Medulla oblongata (tissue), 1 donor: Measurements from ENCODE around the gene MCC.
"Not testable (repeated sequence)": the region's sequence is repeated elsewhere in the genome, so short reads cannot be mapped to it uniquely, and the experiment has no call there.

Experiments
- DNase-seq: peaks from one replicate; pipeline ENCODE4 v3.0.0-alpha.2; 2015; ENCODE audit errors: extremely low spot score

The MCC gene

DNA sequence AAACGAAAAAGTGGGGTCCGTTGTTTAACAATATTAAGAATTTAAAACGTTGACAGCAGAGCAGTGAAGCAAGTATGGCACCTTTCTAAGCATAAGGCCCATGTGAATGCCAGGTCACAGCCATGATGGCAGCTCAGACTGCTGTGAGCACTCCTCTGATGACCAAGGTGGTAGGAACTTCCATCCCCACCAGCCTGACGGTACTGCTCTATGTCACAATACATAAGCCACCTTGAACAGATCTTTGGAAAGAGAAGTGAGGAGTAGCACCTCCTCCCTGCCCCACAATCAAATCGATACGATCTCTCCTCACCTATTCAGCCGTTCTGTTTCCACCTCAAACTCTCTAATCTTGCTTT, 405.7 kb downstream of the MCC start:
- DNase-seq, result no peak

DNA sequence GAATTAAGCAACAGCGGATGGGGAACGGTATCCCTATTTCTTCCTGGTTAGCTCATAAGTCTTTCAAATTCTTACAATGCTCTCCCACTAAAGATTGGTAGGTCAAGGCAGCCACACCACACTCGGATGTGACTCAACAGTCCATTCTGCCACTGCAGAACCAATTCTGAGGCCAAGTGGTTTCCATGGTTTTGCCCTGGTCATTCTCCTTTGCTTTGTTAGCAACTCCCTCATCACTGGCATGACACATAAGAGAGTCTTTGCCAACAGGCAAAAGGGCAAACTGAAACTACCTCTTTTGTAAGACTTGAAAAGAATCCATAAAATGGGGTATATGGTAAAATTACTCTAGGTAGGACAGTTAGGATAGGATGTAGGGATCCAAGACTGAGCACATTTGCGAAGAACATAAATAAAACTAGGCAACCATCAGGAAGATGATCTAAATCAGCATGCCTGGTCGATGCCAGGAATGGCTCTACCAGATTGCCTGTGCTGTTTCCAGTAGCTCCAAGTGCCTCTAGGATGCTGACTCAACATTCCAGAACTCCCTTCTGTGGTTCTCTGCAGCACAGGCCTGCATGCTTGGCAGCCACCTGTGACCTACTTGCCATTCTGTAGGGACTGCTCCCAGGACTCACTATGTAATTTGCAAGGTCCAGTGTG, 406.2 kb downstream of the MCC start:
- peak; percentile 40 for DNase-seq

DNA sequence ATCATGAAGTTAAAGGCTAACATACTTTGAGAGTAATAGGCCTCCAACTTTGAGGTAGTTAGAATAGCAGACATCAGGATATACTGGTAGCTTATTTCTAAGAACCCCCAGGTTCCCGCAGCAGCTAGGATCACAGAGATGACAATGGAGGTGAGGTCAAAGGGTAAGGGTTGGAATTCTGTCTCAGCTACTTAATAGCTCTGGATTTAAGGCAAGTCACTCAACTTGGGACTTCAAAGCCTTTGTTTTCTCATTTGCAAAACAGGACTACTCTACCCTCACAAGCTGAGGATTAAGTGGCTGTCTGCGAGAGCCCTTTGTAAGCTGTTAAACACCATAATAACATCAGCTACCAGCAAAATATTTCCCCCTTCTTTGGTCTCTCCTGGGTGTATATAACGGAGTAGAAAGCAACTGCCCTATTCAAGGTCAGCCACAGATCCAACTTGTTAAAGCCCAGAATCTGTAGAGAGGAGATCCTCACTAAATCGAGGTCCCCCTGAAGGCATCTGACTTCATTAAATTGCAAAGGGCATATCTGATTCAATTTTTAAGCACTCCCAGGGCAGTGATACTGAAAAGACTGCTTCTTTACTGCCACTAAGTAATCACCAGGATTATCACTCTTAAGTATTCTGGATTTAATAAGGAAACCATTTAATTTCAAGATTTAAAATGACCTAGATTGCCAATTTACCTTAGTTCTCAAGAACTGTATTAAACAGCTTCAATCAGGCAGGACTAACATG, 407.0 kb downstream of the MCC start:
- DNase-seq, result no peak

DNA sequence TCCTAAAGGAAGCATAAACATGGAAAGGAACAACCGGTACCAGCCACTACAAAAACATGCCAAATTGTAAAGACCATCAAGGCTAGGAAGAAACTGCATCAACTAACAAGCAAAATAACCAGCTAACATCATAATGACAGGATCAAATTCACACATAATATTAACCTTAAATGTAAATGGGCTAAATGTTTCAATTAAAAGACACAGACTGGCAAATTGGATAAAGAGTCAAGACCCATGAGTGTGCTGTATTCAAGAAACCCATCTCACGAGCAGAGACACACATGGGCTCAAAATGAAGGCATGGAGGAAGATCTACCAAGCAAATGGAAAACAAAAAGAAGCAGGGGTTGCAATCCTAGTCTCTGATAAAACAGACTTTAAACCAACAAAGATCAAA, 411.6 kb downstream of the MCC start:
- not testable (repeated sequence) for DNase-seq

DNA sequence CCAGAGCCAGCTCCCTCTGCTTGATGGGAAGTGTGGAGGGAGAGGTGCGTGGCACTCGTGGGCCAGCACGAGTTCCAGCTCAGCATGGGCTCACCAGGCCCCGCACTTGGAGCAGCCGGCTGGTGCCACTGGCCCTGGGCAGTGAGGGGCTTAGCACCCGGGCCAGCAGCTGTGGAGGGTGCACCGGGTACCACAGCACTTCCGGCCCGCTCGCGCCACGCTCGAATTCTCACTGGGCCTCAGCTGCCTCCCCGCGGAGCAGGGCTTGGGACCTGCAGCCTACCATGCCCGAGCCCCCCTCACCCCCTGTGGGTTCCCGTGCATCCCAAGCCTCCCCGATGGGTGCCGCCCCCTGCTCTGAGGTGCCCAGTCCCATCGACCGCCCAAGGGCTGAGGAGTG, 413.2 kb downstream of the MCC start:
- DNase-seq, result no peak

DNA sequence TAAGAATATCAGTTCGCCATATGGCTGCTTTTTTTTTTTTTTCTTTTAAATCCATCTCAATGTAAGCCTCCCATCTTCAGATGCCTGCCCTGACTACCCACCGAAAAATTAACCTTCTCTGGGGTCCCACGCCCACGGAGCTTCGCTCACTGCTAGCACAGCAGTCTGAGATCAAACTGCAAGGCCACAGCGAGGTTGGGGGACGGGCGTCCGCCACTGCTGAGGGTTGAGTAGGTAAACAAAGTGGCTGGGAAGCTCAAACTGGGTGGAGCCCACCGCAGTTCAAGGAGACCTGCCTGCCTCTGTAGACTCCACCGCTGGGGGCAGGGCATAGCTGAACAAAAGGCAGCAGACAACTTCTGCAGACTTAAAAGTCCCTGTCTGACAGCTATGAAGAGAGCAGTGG, 414.6 kb downstream of the MCC start:
- DNase-seq, result not testable (repeated sequence)

DNA sequence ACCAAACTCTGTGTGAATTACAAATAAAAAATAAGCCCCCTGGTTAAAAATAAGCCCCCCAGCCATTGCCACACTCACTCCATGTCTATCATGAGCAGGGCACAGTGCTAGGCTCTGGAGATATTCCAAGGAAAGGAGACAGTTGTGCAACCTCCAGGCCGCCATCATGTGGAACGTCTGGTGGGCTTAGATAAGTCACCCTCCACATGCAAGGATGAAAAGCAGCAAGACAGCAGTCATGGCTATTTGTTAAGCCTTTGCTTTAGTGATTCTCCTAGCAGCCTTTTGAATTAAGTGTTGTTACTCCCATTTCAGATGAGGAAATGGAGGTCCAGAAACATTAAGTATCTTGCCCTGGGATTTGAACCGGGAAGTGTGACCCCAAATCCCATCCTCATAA, 416.9 kb downstream of the MCC start:
- no peak for DNase-seq

DNA sequence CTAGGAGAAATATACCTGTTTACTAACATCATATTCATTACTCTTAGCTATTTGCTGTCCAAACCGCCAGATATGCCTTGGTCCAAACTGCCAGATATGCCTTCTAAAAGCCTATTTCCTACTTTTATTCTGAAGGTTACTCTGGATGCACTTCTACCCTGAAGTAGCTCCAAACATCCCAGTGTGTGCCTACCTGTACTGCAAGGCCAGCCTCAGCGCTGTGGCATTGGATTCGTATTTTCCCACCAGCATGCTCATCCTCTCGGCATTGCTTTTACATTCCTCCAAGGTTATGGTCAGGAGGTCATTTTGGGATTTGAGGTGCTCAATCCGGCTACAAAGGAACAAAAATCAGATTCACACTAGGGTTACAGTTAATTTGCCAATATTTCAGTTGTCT, 417.4 kb downstream of the MCC start:
- no peak for DNase-seq

DNA sequence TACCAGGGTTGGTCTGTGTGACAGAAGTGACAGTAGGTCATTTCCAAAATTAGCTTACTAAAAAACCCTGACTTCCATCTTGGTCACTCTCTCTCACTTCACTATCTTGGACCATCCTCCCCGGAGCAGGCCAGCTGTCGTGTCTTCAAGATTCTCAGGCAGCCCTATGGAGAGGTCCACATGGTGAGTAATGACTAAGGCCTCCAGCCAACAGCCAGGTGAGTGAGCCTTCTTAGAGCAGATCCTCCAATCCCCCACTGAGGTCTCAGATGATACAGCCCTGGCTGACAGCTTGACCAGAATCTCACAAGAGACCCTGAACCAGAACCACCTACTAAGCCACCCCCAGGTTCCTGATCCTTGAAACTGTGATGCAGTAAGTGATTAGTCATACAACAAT, 419.7 kb downstream of the MCC start:
- DNase-seq, result no peak

DNA sequence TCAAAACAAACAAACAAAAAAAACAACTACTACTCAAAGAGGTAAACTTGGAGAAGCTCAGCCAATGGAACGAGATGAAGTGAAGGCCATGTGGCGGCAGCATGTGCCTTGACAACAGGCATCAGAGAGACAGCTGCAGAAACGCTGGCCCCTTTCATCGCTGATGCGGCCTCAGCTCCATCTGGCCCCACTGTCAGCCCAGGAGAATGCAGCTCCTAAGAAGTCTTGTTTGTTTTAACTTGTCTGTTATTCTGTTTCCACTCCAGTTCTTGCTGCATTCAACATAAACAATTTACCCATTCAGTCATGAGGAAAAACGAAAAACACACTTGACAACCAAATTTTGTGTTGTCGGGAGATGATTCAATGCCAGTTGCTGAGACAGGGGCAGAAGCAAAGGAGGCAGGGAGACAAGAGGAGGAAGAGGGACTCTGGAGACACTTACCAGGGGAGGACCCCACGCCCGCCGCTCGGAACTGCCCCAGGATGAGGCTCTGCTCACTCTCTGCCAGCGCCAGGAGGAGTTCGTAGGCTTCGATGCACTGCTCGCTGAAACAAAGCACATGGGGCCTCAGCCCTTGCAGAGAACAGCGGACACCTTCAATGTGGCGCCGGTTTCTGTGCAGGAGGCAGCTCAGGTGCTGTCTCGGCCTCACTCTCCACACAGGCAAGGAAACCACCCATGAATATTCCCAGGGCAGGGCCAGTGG, 420.5 kb downstream of the MCC start:
- peak; percentile 72 for DNase-seq

DNA sequence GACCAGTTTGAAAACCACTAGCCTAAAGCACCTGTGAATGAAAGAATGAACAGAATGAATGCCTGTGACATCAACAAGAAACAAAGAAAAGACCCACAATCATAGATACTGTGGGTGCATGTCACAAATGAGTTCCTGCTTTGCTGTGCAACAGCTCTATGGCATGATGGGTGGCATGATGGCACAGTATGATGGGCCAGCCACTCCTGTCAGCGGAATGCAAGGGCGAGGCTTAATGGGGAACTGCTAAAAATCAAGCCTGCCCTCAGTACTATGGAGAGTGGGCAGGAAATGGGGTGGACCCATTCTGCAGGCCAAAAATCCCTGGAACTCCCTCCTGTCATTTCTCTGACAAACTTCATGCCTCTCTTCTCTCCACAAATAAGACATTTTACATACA, 422.6 kb downstream of the MCC start:
- DNase-seq, result no peak

DNA sequence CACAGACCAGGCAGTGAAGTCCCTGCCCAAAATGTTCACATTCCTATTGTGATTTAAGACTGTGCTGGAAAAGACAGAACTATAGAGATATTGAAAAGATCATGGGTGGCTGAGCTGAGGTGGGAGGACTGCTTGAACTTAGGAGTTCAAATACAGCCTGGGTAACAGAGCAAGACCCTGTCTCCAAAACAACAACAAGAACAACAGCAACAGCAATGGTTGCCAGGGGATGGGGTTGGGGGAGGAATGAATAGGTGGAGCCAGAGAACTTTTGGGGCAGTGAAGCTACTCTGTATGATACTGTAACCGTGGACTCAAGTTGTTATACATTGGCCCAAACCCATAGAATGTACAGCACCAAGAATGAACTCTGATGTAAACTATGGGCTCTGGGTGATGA, 423.4 kb downstream of the MCC start:
- DNase-seq, result no peak

DNA sequence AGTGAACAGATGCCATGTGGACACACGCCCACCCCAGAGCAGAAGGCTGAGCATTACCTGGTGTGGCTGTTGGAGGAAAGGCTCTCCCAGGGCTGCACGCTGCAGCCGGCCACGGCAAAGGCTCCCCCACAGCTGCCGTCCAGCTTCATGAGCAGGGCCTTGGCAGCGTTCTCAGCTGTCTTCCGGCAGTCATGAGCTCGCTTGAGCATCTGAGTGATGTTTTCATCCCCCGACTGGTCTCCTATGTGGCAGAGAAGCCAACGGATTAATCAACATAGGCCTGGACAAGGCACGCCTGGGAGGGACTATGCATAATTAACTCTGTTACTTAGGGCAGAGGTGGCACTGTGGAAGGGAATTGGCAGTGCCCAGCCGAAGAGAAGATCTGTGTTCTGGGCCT, 424.3 kb downstream of the MCC start:
- DNase-seq, result peak; percentile 46

DNA sequence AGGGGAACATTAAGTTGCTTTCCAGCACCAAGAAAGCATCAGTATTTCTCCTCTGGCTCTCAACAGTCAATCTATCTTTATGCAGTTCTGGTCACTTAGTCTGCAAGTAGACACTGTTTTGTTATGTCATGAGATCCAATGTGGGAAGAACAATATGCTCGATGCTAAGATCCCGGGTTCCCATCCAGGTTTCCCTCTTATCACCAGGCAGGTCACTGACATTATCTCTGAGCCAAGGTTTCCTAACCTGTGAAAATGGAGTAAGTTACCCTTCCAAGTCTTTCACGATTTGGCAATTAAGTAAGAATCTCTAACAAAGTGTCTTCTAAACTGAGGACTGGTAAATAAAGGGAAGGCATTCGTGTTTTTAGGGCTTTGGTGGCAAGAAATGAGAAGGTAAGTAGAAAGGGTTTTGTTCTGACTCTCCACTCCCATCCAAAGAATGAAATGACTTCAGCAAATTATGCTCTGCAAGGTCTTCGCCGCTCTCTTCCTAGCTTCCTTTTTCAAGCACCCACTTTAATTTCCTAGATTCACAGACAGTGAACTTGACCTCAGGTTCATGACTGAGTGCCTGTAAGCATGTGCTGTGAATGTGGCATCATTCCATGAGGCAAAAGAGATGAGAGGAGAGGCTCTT, 425.3 kb downstream of the MCC start:
- no peak for DNase-seq

DNA sequence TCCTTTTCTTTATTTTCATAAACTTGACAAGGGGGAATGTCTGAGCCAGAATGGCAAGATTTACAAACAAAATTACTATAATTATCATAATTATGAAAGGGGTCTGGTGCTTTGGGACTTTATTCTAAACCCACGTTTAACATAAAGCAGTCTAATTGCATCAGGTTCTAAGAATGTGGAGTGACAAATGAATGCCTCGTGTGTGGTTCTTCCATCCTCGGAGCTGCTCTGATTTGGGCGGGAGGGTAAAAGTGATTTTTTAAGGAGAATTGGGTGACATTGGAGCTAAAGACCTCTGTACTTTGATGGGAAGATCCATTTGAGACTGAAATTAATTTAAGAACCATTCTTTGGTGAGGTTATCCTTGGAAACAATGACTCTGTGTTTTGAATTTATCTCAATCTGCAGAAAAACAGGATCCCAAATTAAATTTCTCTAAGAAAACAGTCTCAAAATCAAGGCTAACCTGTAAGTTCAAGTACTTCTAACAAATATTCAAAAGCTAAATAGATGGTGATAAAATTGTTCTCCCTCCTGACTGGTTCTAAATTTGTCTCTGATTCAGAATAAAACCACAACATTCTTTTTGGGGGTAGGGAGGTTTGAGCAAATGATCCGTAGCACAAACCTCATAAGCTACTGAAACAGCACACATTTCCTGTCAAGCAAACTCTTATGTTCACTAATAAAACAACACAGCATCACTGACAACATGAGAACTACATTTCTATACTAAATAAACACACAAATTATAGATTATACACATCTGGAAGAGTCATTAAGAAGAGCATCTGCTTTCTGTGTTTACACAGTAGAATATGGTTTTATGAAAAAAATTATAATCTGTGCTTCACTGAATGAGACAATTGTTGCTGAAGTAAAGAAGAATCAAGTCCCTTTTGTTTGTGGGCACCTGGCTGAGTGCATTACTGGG, 426.1 kb downstream of the MCC start:
- DNase-seq, result no peak

DNA sequence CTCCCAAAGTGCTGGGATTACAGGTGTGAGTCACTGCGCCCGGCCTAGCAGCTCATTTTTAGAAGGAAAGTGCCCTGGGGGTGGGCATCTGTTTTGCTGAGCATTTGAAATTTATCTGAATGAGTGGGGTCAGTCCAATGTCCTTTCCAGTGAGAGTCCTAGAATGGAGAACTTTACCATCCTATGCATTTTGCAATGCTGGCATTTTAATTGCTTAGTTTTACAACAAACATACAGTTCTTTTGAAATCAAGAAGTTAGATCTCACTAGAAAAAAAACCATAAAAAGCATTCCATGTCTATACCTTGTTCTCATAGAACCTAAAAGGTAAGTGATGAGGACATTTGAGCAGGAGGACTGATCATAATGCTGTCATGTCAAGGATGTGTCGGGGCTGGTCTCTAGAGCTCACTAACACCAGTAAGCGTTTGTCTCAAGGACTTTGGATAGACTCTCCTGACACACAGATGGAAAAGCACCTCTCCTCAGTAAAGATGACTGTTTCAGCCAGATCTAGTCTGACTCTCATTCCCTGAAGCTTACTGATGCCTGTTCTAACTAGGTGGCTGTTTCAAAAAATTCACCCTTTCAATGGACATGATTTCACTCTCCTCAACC, 427.7 kb downstream of the MCC start:
- no peak for DNase-seq

DNA sequence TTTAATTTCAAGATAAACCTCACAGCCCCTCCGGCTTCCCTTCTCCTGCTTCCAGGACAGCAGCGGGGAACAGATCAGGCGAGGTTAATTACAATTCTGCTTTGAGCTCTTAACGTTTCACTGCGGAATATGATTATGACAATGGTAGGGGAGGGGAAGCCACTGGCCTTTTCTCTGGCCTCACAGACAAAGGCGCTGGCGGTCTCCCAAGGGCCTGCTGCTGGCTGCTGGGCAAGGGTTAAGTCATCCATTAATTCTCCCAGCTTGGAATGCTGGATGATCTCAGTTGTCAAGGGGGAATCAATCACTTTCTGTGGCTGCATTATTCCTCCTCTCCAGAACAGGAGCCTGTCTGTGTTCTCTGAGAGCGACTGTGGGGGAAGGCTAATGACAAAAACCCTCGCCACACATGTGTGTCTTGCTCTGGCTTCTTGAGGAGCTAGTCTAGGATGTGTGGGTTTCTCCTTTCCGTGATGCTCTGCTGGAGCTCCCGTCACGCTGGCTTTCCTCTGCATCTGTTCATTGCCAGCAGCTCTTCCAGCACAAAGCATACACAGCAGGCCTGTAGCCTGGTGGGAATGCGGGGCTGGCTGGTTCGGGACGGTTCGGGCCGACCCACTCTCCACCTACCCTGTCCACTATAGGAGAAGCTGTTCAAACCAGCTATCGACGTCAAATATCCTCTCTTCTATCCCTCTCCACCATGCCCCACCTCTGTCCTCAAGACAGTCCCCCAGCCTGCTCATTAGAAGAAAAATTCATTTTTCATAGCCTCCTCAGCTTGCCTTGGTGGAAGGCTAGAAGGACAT, 428.8 kb downstream of the MCC start:
- peak; percentile 57 for DNase-seq

DNA sequence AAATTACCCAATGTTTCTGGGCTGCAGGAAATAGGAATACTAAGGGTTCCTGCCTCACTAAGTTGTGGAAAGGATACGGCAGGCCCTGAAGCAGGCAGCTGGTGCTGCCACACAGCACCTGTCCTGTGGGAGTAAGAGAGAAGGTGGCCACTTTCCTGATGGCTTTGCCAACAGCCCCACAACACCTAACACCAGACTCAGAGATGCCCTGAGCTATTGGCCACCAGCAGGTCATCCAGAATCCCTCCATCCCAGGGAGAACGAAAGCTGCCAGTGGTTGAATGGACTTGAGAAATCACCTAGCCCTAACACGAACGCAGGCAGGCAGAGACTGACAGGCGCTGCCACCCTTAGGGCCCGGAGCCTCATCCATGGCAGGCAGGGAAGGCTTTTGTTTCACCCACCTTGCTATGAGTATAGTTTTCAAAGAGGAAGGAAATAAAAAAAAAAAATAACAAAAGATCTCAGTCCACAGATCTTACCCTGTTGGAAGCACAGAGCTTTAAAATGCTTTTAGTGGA, 429.5 kb downstream of the MCC start:
- no peak for DNase-seq

DNA sequence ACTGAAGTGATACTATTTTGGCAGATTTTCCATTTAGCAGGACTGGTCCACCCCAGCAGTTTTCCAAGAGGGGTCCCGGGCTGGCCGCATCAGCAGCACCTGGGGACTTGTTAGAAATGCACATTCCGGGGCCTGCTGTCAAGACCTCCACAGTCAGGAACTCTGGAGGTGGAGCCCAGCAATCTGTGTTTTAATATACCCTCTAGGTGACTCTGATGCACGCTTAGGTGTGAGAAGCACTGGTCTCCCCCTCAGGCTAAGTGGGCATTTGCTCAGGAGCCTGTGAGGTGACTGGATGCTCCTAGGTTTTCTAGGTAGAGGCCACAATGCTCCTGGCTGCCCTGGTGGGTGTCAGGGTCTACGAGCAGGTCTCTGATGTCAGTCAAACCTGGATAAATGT, 430.0 kb downstream of the MCC start:
- no peak for DNase-seq

DNA sequence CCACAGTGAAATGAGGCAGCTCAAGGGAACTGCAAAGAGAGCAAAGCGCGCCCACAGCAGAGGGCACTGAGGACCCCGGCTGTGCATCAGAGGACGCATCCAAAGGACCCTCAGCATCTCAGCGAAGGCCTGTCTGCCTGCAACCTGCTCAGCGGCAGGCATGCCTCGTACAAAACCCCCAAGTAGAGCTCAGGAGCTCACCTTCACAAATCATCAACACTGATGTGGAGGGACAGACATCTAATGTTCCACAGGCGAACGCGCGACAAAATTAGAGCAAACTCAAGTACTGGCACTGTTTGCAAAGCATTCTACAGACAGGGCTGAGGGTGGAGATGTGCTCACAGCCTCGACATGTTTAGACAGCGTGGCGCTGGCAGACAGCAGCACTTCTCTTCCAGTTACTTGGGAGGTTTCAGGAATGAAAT, 430.7 kb downstream of the MCC start:
- DNase-seq, result no peak
